UCSD-AML1 (cell line): ENCODE data around the gene UGT1A5.
"Not testable (repeated sequence)": the region's sequence is repeated elsewhere in the genome, so short reads cannot be mapped to it uniquely, and the experiment has no call there.

Experiments used
- DNase-seq: peaks from one replicate; lab custom pipeline; 2025; ENCODE audit not compliant: unreplicated experiment; lab: John Stamatoyannopoulos, UW

Gene UGT1A5

DNA sequence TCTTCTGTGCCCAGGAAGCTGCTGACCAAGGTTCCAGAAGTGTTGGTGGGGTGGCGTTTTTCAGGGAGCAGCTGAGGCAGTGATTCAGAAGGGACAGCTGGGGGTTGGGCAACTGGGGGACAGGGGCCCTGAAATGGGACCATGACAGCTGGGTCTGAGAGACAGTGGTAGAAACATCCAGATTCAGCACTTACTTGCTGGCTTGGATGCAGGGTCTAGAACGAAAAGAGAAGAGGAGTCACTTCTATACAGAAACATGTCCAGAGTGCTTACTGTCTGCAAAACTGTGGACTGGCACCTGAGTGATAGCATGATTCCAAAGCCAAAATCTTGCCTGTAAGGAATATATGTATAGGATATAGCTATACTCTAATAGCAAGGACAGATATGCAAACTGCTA is 33.1 kb downstream of the UGT1A5 start:
- DNase-seq = not testable (repeated sequence)

DNA sequence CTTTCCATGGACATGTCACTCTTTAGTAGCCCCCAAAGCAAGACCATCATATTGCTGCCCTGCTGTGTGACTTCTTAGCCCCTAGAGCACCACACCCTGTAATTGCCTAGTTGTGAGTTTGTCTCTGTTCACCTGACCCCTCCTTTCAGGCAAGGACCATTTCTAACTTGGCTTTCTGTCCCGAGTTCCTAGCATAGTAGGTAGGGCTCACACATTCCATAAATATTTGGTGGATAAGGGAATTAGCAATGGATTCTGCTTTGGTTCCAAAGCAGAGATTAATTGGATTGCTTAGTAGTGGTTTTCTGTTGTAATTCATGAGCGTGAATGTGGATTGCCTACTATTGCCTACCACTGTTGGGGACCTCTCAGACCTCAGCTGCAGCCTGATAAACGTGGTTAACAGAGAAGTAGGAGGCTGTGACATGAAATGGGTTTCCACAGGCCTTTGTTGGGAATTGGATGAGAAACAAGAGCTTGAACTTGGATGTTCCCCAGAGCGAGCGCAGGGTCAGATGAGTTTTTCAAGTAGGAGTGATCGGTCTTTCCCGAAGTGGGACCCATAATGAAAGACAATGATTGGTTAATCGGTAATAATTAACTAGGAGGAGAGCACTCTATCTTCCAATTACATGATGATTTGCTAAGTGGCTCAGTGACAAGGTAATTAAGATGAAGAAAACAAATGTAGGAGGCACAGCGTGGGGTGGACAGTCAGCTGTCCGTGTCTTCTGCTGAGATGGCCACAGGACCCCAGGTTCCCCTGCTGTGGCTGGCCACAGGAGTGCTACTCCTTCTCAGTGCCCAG is 34.0 kb downstream of the UGT1A5 start:
- no peak for DNase-seq

DNA sequence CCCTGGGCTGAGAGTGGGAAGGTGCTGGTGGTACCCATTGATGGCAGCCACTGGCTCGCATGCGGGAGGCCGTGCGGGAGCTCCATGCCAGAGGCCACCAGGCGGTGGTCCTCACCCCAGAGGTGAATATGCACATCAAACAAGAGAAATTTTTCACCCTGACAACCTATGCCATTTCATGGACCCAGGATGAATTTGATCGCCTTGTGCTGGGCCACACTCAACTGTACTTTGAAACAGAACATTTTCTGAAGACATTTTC is 34.5 kb downstream of the UGT1A5 start:
- DNase-seq = no peak

DNA sequence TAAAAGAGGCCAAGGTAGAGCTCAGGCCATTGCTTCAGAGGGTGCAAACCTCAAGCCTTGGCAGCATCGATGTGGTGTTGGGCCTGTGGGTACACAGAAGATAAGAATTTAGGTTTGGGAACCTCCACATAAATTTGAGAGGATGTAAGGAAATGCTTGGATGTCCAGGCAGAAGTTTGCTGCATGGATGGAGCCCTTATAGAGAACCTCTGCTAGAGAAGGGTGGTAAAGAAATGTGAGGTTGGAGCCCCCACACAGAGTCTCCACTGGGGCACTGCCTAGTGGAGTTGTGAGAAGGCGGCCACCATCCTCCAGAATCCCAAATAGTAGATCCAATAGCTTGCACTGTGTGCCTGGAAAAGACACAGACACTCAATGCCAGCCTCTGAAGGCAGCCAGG is 38.0 kb downstream of the UGT1A5 start:
- DNase-seq = not testable (repeated sequence)

DNA sequence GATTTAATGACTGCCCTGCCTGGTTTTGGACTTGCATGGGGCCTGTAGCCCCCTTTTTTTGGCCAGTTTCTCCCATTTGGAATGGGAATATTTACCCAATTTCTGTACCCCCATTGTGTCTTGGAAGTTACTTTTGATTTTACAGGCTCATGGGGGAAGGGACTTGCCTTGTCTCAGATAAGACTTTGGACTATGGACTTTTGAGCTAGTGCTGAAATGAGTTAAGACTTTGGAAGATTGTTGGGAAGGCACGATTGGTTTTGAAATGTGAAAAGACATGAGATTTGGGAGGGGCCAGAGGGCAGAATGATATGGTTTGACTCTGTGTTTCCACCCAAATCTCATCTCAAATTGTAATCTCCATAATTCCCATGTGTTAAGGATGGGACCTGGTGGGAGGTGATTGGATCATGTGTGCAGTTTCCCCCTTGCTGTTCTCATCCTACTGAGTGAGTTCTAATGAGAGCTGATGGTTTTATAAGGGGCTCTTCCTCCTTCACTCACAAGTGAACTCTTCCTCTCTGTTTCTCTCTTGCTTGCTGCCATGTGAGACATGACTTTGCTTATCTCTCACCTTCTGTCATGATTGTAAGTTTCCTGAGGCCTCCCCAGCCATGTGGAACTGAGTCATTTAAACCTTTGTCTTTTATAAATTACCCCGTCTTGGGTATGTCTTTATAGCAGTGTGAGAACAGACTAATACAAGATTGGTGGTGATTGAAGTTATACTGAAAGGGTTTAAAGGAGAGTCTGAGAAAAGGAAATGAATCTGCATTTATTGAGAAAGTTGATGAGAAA is 38.7 kb downstream of the UGT1A5 start:
- DNase-seq = not testable (repeated sequence)

DNA sequence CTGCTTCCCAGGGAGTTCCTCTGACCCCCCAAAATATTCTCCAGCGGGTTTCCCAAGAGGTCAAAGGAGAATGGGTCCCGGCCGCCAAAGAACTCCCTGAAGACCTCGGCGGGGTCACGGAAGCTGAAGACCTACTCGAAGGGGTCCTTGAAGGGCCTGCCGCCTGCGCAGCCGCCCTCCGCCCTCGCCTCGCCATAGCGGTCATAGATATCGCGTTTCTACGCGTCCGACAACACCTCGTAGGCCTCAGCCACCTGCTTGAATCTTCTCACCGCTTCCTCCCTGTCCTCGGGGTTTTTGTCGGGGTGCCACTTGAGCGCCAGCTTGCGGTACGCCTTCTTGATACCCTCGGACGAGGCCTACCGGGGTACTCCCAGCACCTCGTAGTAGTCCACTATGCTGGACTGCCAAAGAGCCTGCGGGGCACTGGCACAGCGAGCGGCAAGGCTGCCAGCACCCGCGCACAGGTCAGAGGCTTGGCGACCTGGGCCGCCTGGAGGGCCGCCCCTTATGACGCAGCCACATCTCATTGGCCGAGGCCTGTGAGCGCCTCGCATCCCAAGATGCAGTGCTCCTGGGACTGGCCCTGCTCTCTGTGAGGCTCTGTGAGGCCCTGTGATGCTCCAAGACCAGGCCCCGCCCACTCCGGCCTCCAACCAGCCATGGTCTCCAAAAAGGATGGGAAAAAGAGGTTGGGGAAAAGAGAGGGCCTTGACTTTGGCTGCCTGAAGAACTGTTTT is 42.3 kb downstream of the UGT1A5 start:
- no peak for DNase-seq

DNA sequence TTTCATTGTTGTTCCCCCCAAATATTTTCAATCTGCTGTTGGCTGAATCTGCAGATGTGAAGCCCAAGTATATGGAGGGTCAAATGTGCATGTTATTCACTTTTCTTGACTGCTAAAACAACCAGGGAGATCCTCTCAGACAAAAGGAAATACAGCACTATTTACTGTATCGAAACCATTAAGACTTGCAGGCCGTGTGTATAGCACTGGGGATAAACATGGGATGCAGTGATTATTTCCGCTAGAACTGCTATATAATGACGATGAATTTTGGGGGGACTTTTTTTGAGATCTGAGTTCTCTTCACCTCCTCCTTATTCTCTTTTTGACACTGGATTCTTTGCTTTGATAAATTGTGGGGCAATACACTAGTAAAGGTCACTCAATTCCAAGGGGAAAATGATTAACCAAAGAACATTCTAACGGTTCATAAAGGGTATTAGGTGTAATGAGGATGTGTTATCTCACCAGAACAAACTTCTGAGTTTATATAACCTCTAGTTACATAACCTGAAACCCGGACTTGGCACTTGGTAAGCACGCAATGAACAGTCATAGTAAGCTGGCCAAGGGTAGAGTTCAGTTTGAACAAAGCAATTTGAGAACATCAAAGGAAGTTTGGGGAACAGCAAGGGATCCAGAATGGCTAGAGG is 43.8 kb downstream of the UGT1A5 start:
- DNase-seq = no peak

DNA sequence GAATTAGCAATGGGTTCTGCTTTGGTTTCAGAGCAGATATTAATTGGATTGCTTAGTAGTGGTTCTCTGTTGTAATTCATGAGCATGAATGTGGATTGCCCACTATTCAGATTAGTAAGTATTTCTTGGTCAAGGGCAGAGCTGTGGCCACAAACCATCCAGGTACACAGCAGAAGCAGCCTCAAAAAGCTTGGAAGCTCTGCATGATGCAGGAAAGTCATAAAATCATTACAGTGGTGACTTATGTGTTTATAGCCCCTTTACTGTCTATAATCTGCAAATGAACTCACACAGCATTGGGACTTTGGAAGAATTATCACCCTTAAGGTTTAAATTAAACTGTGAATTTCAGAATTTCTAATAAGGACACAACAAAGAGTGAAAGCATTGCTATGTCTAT is 45.4 kb downstream of the UGT1A5 start:
- DNase-seq = no peak

DNA sequence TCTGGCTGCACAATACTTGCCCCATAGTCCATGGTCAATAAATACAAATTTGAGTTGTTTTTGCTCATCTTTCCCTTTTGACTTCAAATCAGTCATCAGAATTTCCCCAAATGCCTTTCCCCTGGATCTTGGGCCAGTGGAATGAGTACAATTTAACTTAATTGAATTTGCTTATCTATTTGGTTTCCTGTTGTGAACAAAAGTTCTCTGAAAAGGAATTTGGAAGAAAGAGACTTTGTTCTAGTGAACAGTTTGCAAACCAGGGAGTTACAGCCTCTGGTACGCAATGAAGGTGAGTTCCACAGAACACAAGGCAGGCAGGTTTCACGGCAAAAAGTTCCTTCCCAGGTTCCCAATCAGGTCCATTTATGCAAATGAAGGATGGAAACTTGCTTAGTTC is 46.1 kb downstream of the UGT1A5 start:
- DNase-seq = no peak

DNA sequence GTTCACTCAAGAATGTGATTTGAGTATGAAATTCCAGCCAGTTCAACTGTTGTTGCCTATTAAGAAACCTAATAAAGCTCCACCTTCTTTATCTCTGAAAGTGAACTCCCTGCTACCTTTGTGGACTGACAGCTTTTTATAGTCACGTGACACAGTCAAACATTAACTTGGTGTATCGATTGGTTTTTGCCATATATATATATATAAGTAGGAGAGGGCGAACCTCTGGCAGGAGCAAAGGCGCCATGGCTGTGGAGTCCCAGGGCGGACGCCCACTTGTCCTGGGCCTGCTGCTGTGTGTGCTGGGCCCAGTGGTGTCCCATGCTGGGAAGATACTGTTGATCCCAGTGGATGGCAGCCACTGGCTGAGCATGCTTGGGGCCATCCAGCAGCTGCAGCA is 47.3 kb downstream of the UGT1A5 start, which contains the start of gene UGT1A1:
Gene UGT1A1 (plus strand): TSS at position 228 of the 400 bp plus-strand sequence. CDS start 18 bp downstream, at position 246.
- DNase-seq = no peak

DNA sequence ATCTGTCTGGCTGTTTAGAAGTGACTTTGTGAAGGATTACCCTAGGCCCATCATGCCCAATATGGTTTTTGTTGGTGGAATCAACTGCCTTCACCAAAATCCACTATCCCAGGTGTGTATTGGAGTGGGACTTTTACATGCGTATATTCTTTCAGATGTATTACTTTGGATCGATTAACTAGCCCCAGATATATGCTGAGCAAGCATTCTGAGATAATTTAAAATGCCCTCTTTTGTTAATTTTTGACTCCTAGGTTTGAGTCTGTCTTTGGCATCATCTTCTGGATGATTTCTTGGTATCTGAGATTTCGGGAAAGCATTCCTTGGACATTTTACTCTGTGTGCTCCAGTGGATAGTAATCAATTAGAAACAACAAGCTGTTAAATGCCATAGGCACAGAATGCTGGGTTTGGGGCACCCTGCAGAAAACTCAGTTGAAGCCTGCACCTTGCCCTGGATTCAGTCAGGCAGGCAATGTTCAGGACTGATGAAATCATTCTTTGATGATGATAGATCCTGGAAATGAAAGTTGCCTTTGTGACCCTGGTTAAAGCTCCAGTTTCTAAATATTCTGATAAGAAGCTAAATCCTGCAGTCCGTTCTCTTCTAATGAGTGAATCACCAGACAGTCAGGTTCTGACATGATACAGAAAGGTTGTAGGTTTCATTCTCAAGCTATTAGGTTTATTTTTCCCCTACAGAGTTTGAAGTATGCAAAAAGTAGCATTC is 48.5 kb downstream of the UGT1A5 start:
- no peak for DNase-seq

DNA sequence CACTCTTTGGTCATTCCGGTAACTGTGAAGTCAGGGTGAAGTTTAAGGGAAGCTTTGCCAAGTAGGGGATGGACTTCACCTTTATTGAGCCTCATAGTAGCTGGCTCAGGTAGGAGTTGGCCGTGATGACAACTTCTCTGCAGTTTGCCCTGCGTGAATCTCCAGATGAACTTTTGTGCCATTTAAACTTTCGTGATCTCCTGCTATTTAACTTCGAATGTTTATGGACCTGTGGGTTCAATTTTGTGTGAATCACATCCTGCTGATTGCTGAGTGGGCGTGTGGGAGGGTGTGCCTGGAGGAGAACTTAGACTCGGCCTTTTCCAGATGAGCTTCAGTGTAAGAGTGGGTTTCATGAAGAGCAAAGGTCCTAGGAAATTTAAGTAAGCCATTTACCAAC is 51.6 kb downstream of the UGT1A5 start:
- DNase-seq = no peak

DNA sequence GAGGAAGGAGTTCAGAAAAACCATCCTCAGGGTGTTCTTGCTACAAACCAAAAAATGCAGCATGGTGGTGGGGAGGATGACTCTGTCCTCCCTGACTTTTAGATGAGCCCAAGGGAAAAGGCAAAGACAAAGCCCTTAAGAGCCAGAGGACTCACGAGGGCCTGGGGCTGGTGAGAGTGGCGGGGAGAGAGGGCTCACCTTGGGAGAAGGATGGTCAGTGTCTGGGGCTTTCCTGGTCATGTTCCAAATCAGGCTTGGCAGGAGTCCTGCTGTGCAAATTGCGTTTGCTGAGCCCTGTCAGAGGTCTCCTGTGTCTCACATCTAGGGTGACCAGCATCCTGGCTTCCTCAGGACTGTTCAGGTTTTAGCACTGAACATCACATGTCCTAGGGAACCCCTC is 52.1 kb downstream of the UGT1A5 start:
- DNase-seq = no peak

DNA sequence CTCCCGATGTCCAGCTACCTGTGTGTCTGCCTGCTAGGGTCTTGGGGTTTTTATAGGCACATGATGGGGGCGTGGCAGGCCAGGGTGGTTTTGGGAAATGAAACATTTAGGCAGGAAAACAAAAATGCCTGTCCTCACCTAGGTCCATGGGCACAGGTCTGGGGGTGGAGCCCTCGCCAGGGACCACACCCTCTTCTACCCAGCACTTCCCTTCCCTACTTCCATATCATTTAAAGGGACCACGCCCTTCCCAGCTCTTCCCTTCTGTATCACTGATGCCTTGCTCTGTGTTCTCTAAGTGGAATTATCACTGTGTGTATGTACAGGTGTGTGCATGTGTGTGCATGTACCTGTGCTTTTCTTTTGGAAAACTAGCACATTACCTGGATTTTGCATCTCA is 53.7 kb downstream of the UGT1A5 start:
- DNase-seq = no peak

DNA sequence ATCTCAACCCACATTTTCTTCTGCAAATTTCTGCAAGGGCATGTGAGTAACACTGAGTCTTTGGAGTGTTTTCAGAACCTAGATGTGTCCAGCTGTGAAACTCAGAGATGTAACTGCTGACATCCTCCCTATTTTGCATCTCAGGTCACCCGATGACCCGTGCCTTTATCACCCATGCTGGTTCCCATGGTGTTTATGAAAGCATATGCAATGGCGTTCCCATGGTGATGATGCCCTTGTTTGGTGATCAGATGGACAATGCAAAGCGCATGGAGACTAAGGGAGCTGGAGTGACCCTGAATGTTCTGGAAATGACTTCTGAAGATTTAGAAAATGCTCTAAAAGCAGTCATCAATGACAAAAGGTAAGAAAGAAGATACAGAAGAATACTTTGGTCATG is 55.4 kb downstream of the UGT1A5 start:
- no peak for DNase-seq

DNA sequence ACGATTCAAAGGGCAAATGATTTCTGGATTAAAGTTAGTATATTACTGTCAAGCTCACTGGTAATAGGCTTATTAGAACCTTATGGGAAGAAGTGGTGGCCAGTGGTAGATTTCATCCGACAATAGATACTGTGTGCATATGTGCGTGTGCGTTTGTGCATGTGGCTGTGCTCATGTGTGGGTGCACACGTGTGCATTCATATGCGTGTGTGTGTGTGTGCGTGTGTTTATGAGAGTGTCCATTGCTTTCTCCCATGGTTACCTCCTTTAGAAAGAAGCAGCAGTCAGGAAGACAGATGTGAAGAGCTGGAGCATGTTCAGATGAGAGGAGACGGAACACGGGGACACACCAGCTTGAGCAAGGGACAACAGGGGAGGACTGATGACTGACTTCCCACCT is 56.6 kb downstream of the UGT1A5 start:
- no peak for DNase-seq

DNA sequence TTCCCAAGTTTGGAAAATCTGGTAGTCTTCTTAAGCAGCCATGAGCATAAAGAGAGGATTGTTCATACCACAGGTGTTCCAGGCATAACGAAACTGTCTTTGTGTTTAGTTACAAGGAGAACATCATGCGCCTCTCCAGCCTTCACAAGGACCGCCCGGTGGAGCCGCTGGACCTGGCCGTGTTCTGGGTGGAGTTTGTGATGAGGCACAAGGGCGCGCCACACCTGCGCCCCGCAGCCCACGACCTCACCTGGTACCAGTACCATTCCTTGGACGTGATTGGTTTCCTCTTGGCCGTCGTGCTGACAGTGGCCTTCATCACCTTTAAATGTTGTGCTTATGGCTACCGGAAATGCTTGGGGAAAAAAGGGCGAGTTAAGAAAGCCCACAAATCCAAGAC is 59.4 kb downstream of the UGT1A5 start:
- DNase-seq = no peak

DNA sequence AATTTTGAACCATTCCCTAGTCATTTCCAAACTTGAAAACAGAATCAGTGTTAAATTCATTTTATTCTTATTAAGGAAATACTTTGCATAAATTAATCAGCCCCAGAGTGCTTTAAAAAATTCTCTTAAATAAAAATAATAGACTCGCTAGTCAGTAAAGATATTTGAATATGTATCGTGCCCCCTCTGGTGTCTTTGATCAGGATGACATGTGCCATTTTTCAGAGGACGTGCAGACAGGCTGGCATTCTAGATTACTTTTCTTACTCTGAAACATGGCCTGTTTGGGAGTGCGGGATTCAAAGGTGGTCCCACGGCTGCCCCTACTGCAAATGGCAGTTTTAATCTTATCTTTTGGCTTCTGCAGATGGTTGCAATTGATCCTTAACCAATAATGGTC is 59.9 kb downstream of the UGT1A5 start:
- no peak for DNase-seq

DNA sequence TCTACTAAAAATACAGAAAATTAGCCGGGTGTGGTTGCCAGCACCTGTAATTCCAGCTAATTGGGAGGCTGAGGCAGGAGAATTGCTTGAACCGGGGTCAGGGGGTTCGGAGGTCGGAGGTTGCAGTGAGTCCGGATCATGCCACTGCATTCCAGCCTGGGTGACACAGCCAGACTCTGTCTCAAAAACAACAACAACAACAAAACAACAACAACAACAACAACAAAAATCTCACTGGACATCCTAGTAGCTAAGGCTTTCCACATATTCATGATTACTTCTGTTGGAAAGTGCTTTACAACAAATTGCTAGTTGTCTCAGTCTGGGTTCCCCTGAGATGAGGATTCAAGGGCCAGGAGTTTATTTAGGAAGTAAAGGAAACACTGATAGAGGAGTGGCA is 61.1 kb downstream of the UGT1A5 start:
- DNase-seq = no peak

DNA sequence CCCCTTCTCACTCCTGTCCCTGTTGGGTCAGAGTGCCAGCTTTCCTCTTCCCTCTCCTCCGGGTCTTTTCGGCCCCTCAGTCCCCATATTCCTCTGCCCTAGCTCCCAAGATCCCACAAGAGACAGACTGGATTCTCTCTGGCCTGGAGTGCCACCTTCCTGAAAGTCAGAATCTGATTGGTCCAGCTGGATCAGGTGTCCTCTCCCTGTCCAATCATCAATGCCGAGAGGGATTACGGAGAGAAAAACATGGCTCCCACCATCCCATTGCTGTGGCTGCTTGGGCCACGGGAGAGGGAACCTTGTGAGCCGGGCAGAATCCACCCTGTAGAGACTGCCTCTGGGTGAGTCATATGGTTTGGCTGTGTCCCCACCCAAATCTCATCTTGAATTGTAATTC is 62.7 kb downstream of the UGT1A5 start:
- DNase-seq = no peak

DNA sequence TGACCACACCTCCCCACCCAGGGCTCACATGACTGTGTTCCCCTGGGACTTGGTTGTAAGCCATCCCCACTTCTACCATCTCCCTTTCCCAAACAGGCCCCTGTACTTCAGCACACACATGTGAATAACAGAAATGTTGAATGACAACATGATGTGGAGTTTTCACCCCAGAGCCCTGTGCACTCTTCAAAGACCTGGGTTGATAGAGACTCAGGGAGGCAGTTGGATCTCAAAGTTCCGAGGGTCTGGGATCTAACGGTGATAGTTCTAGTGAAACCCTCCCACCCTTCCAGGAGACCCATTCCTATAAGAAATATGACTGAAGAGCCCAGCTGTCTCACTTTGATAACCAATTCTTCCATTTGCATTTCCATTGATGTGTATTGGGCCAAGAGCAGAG is 65.3 kb downstream of the UGT1A5 start, which contains the start of gene MROH2A:
Gene MROH2A (plus strand): TSS at position 301 of the 400 bp plus-strand sequence. CDS start 1,029 bp downstream, outside the sequence.
- no peak for DNase-seq
